22Rv1 (cell line): Measurements from ENCODE around the gene CUL7.

Experiments
- ZFX ChIP-seq: fragments of 450-650 bp; IDR thresholded peaks from 2 replicates; pipeline ENCODE4 v1.6.1; 2017; ENCODE audit warnings: antibody characterized with exemption, borderline replicate concordance
- TF ChIP-seq, protein P1 (sequence below): fragments of 450-650 bp; IDR thresholded peaks from 2 replicates; pipeline ENCODE4 v1.5.1; 2017; ENCODE audit warnings: mild to moderate bottlenecking

DNA sequence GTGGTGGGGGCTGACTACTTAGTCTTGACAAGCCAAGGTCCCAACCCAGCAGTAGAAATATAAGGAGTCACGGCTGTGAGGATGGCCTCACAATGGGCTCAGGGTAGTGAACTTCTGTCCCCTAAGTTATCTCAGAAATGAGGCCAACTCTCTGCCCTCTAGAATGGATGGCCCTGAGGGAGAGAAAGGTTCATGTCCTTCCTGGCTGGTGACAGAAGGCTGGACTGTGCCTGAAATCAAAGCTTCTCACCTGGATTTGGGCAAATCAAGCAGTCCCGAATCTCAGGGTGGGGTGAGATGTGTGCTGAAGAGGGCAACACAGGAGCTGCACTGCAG, 19.5 kb downstream of the CUL7 start:
- TF ChIP-seq, protein P1, sequence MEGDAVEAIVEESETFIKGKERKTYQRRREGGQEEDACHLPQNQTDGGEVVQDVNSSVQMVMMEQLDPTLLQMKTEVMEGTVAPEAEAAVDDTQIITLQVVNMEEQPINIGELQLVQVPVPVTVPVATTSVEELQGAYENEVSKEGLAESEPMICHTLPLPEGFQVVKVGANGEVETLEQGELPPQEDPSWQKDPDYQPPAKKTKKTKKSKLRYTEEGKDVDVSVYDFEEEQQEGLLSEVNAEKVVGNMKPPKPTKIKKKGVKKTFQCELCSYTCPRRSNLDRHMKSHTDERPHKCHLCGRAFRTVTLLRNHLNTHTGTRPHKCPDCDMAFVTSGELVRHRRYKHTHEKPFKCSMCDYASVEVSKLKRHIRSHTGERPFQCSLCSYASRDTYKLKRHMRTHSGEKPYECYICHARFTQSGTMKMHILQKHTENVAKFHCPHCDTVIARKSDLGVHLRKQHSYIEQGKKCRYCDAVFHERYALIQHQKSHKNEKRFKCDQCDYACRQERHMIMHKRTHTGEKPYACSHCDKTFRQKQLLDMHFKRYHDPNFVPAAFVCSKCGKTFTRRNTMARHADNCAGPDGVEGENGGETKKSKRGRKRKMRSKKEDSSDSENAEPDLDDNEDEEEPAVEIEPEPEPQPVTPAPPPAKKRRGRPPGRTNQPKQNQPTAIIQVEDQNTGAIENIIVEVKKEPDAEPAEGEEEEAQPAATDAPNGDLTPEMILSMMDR: no peak
- TF ChIP-seq ZFX: no peak
